ENCODE data around the gene COL17A1.

- TF ChIP-seq EZH2 (IDR thresholded peaks at IDR 0.05; ENCODE audit: low read depth, unreplicated experiment): no peak
- TF ChIP-seq CTCF (conservative IDR thresholded peaks at IDR 0.05; ENCODE audit: low read depth in 2 of 2): no peak
- TF ChIP-seq POLR2AphosphoS5 (IDR thresholded peaks at IDR 0.05; ENCODE audit: low read depth): no peak
- no peak for TF ChIP-seq CREB1 (CRISPR knock-in tag; IDR thresholded peaks at IDR 0.05; ENCODE audit: low read depth)
- no peak for TF ChIP-seq REST (IDR thresholded peaks at IDR 0.05; ENCODE audit: unreplicated experiment)
- no peak for TF ChIP-seq ZNF462 (CRISPR knock-in tag; IDR thresholded peaks at IDR 0.05)
- TF ChIP-seq EZH2phosphoT487 (IDR thresholded peaks at IDR 0.05; ENCODE audit: unreplicated experiment): no peak
- TF ChIP-seq STAT1 (IDR thresholded peaks at IDR 0.05; ENCODE audit: unreplicated experiment): no peak
Measured at GRCh38 chr10:104101902-104102301, 16.2 kb upstream of the COL17A1 start.
